ENCODE results near the gene BABAM2.
"Not testable (repeated sequence)": the region's sequence is repeated elsewhere in the genome, so short reads cannot be mapped to it uniquely, and the experiment has no call there.

The BABAM2 gene

GRCh38 chr2:28093308-28093707 lies 202.8 kb downstream of the BABAM2 start:
- DNase-seq (no peak), ATAC-seq (no peak)
- Mint-ChIP-seq H3K27me3 (no peaks in the 10 kb centered on the region), H3K4me3 (no peak overlapping the region), H3K9me3 (no peaks in the 10 kb centered on the region), H3K27ac (no peak overlapping the region), H3K4me1 (no peaks in the 10 kb centered on the region)

DNA sequence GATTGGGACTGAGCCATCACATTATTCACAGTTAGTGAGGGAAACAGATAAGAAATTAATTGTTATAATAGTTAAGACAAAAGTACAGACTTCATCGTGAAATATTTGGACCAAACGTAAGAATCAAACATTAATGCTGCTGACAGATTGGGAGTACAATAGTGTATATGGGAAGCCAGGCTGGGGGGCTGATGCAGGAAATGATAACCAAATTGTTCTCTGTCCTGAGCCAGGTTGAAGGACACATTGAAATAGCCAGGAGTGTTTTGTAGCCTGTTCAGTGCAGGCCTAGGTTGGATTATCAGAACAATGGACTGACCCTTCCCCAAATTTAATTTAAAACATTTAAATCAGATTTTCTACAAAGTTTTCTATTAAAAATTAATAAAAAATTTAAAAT lies 203.2 kb downstream of the BABAM2 start:
- no peak for DNase-seq
- H3K9me3 Mint-ChIP-seq, result no peaks in the 10 kb centered on the region
- no peak overlapping the region for H3K27ac Mint-ChIP-seq
- H3K4me1 Mint-ChIP-seq, result no peaks in the 10 kb centered on the region
- H3K4me3 Mint-ChIP-seq, result no peak overlapping the region
- no peaks in the 10 kb centered on the region for H3K27me3 Mint-ChIP-seq
- no peak for ATAC-seq

GRCh38 chr2:28094739-28095138 lies 204.2 kb downstream of the BABAM2 start:
- Mint-ChIP-seq H3K27ac (no peak overlapping the region), H3K4me3 (no peak overlapping the region), H3K4me1 (no peaks in the 10 kb centered on the region), H3K27me3 (no peaks in the 10 kb centered on the region), H3K9me3 (no peaks in the 10 kb centered on the region)
- DNase-seq (no peak), ATAC-seq (no peak)

- no peak for DNase-seq
- ATAC-seq, result no peak
- H3K4me3 Mint-ChIP-seq, result no peak overlapping the region
- no peaks in the 10 kb centered on the region for H3K27me3 Mint-ChIP-seq
- no peaks in the 10 kb centered on the region for H3K4me1 Mint-ChIP-seq
- H3K27ac Mint-ChIP-seq, result no peak overlapping the region
- H3K9me3 Mint-ChIP-seq, result peaks cover 0 to 4% of the 10 kb centered on the region in 2 donors
Observed at GRCh38 chr2:28095622-28096021, 205.1 kb downstream of the BABAM2 start.

DNA sequence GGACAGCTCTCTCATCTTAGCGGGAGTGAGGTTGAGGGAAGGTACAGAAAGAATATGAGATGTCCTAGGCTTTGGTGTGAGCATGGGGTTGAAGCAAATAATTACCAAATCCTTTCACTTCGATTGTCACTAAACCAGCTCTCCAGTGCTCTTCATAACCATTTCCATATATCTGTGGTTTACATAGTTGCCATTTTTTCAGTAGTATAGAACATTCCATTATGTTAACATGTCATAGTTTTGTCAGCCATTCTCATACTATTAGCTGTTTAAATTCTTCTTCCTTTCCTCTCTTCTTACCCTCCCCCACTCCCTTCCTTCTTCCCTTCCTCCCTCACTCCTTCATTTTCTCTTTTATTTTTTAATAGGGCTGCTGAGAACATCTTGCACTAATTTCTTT lies 205.9 kb downstream of the BABAM2 start:
- H3K27me3 Mint-ChIP-seq, result no peaks in the 10 kb centered on the region
- H3K9me3 Mint-ChIP-seq, result peaks cover 0 to 4% of the 10 kb centered on the region in 2 donors
- ATAC-seq (no peak), DNase-seq (no peak)
- H3K4me1 Mint-ChIP-seq, result no peaks in the 10 kb centered on the region
- no peak overlapping the region for H3K4me3 Mint-ChIP-seq
- H3K27ac Mint-ChIP-seq, result no peak overlapping the region

GRCh38 chr2:28098501-28099225 lies 208.1 kb downstream of the BABAM2 start:
- no peak for ATAC-seq

GRCh38 chr2:28101123-28101522 lies 210.6 kb downstream of the BABAM2 start:
- Mint-ChIP-seq H3K9me3 (peaks cover 0 to 4% of the 10 kb centered on the region in 2 donors), H3K27me3 (no peaks in the 10 kb centered on the region), H3K4me1 (no peaks in the 10 kb centered on the region), H3K4me3 (no peak overlapping the region), H3K27ac (no peak overlapping the region)
- ATAC-seq (no peak), DNase-seq (no peak)

More at GRCh38 chr2:28098501-28099225, 208.1 kb downstream of the BABAM2 start:
- H3K9me3 Mint-ChIP-seq, result peaks cover 0 to 4% of the 10 kb centered on the region in 2 donors
- no peaks in the 10 kb centered on the region for H3K27me3 Mint-ChIP-seq
- no peak overlapping the region for H3K4me3 Mint-ChIP-seq
- H3K27ac Mint-ChIP-seq, result no peak overlapping the region
- no peaks in the 10 kb centered on the region for H3K4me1 Mint-ChIP-seq
- no peak for DNase-seq

DNA sequence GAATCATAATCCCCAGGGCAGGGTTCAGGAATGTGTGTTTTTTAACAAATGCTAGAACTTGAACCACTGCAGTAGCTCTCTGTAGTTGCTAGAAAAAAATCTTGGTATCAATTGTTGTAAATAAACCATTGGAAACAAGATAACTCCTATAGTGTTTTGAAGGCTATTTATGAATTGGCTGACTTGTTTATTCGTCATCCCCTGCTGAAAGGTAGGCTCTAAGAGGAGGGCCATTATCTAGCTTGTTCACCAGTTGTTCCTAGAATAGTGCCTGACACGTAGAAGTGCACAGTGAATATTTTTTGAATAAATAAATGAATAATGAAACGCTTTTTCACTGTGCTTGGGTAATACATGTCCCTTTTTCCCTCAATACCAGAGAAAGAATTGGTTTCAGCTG lies 211.4 kb downstream of the BABAM2 start:
- Mint-ChIP-seq H3K4me3 (no peak overlapping the region), H3K9me3 (peaks cover 0 to 4% of the 10 kb centered on the region in 2 donors), H3K27me3 (no peaks in the 10 kb centered on the region), H3K4me1 (no peaks in the 10 kb centered on the region), H3K27ac (no peak overlapping the region)
- DNase-seq (no peak), ATAC-seq (no peak)

DNA sequence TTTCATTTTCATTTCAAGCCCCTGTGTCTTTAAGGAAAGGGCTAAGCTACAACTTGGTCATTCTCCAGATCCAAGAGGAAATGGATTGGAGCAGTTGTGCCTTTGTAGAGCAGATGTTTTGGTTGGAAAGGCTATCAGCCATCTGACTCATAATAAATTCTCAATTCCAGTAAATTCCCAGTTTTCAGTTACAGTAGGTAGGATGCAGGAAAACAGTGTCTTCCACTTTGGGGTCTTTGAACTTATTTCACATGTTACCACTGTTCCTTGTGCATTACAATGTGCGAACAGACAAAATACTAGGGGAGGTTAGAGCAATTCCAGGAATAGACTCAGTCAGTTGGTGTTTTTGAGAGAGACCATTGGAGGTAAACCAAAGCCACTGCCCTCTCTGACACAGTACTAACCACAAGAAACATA lies 211.9 kb downstream of the BABAM2 start:
- peaks cover 0 to 4% of the 10 kb centered on the region in 2 donors for H3K9me3 Mint-ChIP-seq

GRCh38 chr2:28103611-28104010 lies 213.1 kb downstream of the BABAM2 start:
- DNase-seq, result no peak

More for the DNA sequence above, 211.9 kb downstream of the BABAM2 start:
- Mint-ChIP-seq H3K27me3 (no peaks in the 10 kb centered on the region), H3K4me1 (no peaks in the 10 kb centered on the region), H3K4me3 (no peak overlapping the region), H3K27ac (no peak overlapping the region)
- ATAC-seq (peak; percentile 50), DNase-seq (no peak)

GRCh38 chr2:28108143-28108542 lies 217.6 kb downstream of the BABAM2 start:
- peaks cover 0 to 3% of the 10 kb centered on the region in 2 donors for H3K9me3 Mint-ChIP-seq
- H3K27me3 Mint-ChIP-seq, result no peaks in the 10 kb centered on the region
- no peak overlapping the region for H3K4me3 Mint-ChIP-seq
- no peak for ATAC-seq
- DNase-seq, result no peak
- no peaks in the 10 kb centered on the region for H3K4me1 Mint-ChIP-seq
- no peak overlapping the region for H3K27ac Mint-ChIP-seq

More at GRCh38 chr2:28103611-28104010, 213.1 kb downstream of the BABAM2 start:
- Mint-ChIP-seq H3K4me3 (no peak overlapping the region), H3K4me1 (no peaks in the 10 kb centered on the region), H3K9me3 (peaks cover 0 to 4% of the 10 kb centered on the region in 2 donors), H3K27ac (no peak overlapping the region), H3K27me3 (no peaks in the 10 kb centered on the region)
- no peak for ATAC-seq

GRCh38 chr2:28113771-28114170 lies 223.2 kb downstream of the BABAM2 start:
- H3K4me3 Mint-ChIP-seq, H3K27me3 Mint-ChIP-seq, H3K27ac Mint-ChIP-seq, H3K9me3 Mint-ChIP-seq, H3K4me1 Mint-ChIP-seq, DNase-seq, ATAC-seq: not testable (repeated sequence)

DNA sequence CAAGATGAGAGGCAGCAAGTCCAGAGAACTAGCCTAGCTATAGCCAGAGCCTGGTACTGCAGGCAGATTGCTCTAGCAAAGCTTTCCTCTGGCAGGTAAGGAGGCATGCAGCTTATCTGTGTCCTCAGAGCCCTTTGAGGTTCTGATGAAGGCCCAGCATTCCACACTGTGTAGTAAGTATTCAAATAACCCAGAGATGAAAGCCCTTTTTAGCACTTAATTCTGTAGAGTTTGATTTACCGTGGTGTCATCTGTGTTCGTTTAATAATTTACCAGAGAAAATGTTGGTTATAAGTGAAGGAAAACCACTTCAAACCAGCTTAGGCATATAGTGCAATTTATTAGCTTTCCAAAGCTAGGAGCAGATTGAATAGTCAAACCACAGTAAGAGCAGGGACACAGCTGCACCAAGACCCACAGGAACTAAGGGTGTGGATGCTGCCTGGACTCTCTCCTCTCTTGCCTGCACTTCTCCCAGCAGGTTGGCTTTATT lies 226.6 kb downstream of the BABAM2 start:
- ATAC-seq (no peak), DNase-seq (no peak)
- Mint-ChIP-seq H3K27me3 (no peaks in the 10 kb centered on the region), H3K4me3 (no peak overlapping the region), H3K4me1 (no peaks in the 10 kb centered on the region), H3K27ac (no peak overlapping the region), H3K9me3 (peaks cover 0 to 8% of the 10 kb centered on the region in 2 donors)

DNA sequence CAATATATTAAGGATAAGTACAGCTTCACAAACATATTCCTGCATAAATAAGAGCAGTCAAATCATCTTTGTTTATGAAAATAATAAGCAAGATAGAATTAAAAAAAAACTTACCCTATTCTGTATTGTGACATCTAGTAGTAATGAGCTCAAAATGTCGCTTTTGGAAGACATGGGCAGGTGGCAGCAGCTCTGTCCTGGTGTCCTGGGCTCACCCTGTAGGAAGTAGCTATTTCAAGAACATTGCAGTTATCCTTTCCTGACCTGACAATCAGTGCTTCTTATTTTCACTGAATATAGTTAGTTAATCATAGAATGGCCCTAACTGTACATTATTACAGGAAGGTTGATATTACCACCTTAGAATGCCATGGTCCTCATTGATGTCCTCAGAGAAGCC lies 229.1 kb downstream of the BABAM2 start:
- H3K27ac Mint-ChIP-seq, result no peak overlapping the region
- DNase-seq (no peak), ATAC-seq (no peak)
- H3K9me3 Mint-ChIP-seq, result no peaks in the 10 kb centered on the region
- H3K4me3 Mint-ChIP-seq, result no peak overlapping the region
- H3K4me1 Mint-ChIP-seq, result no peaks in the 10 kb centered on the region
- no peaks in the 10 kb centered on the region for H3K27me3 Mint-ChIP-seq

- no peaks in the 10 kb centered on the region for H3K27me3 Mint-ChIP-seq
- H3K9me3 Mint-ChIP-seq, result peaks cover 0 to 5% of the 10 kb centered on the region in 2 donors
- H3K27ac Mint-ChIP-seq, result no peak overlapping the region
- no peak overlapping the region for H3K4me3 Mint-ChIP-seq
- DNase-seq (no peak), ATAC-seq (no peak)
- H3K4me1 Mint-ChIP-seq, result no peaks in the 10 kb centered on the region
Observed at GRCh38 chr2:28128281-28128950, 237.9 kb downstream of the BABAM2 start.

GRCh38 chr2:28129955-28130695 lies 239.6 kb downstream of the BABAM2 start:
- DNase-seq, result no peak
- no peak for ATAC-seq
- Mint-ChIP-seq H3K9me3 (peaks cover 0 to 5% of the 10 kb centered on the region in 2 donors), H3K27me3 (no peaks in the 10 kb centered on the region), H3K4me1 (peaks cover 7% of the 10 kb centered on the region), H3K4me3 (no peak overlapping the region), H3K27ac (no peak overlapping the region)

Data from stimulated activated naive CD8-positive, alpha-beta T cell treated with anti-CD3 and anti-CD28 coated beads, Interleukin-15, amount 100 ng/mL, for 72 hours (primary cell).